WTC11 (cell line): ENCODE measurements around the gene FNIP2.

Experiments
- AFF4 ChIP-seq: sonication (generic); formaldehyde crosslinking; IDR thresholded peaks from 2 replicates; pipeline ENCODE4 v1.8.1; 2023; ENCODE audit warnings: mild to moderate bottlenecking, missing genetic modification reagents, borderline replicate concordance
- CBFB ChIP-seq: sonication (generic); formaldehyde crosslinking; IDR thresholded peaks from 2 replicates; pipeline ENCODE4 v1.8.1; 2022; ENCODE audit warnings: mild to moderate bottlenecking, low read depth, missing genetic modification reagents
- CTCF ChIP-seq: fragments of 200-600 bp; IDR thresholded peaks from 2 replicates; pipeline ENCODE4 v1.8.0; 2022; ENCODE audit warnings: antibody characterized with exemption
- E2F1 ChIP-seq: sonication (generic); formaldehyde crosslinking; IDR thresholded peaks from 2 replicates; pipeline ENCODE4 v1.8.0; 2022; ENCODE audit warnings: mild to moderate bottlenecking, missing genetic modification reagents
- NFE2L1 ChIP-seq: sonication (generic); formaldehyde crosslinking; IDR thresholded peaks from 2 replicates; pipeline ENCODE4 v1.8.1; 2023; ENCODE audit warnings: missing genetic modification reagents
- OVOL2 ChIP-seq: fragments of 250-450 bp; sonication (Bioruptor Pico); IDR thresholded peaks from 2 replicates; pipeline ENCODE4 v1.9.0; 2021; ENCODE audit warnings: mild to moderate bottlenecking, borderline replicate concordance
- SP1 ChIP-seq: sonication (generic); formaldehyde crosslinking; conservative IDR thresholded peaks from 2 replicates; pipeline ENCODE4 v1.8.1; 2022; ENCODE audit warnings: missing genetic modification reagents
- TEAD4 ChIP-seq: sonication (generic); formaldehyde crosslinking; IDR thresholded peaks from 2 replicates; pipeline ENCODE4 v1.8.0; 2022; ENCODE audit warnings: mild to moderate bottlenecking, missing genetic modification reagents
- ZNF121 ChIP-seq: sonication (generic); formaldehyde crosslinking; IDR thresholded peaks from 2 replicates; pipeline ENCODE4 v1.8.0; 2023; ENCODE audit warnings: missing genetic modification reagents
- ZNF281 ChIP-seq: sonication (generic); formaldehyde crosslinking; IDR thresholded peaks from 2 replicates; pipeline ENCODE4 v1.8.0; 2023; ENCODE audit warnings: mild to moderate bottlenecking, missing genetic modification reagents
- TF ChIP-seq, protein P1 (sequence below): sonication (generic); formaldehyde crosslinking; conservative IDR thresholded peaks from 2 replicates; pipeline ENCODE4 v1.8.1; 2022; ENCODE audit warnings: mild to moderate bottlenecking, missing genetic modification reagents

- no peak for TF ChIP-seq E2F1 (CRISPR knock-in tag)
- TF ChIP-seq CTCF = no peak
- no peak for TF ChIP-seq TEAD4
- TF ChIP-seq NFE2L1 (CRISPR knock-in tag) = no peak
- no peak for TF ChIP-seq AFF4 (CRISPR knock-in tag)
- TF ChIP-seq SP1 (CRISPR knock-in tag) = no peak
- TF ChIP-seq OVOL2 (CRISPR knock-in tag) = no peak
- no peak for TF ChIP-seq CBFB
- TF ChIP-seq, protein P1, sequence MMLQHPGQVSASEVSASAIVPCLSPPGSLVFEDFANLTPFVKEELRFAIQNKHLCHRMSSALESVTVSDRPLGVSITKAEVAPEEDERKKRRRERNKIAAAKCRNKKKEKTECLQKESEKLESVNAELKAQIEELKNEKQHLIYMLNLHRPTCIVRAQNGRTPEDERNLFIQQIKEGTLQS = no peak
- no peak for TF ChIP-seq ZNF281 (CRISPR knock-in tag)
- no peak for TF ChIP-seq ZNF121 (CRISPR knock-in tag)
Measured at GRCh38 chr4:158782551-158783360, 13.9 kb downstream of the FNIP2 start.
